GM12801 (cell line): Measurements from ENCODE around the gene RGS14.

Experiments used
- CTCF ChIP-seq: IDR thresholded peaks from one replicate; pipeline ENCODE4 v1.5.1; 2011; ENCODE audit warnings: control low read depth; ENCODE audit not compliant: insufficient read length; ENCODE audit errors: extremely low read depth

Gene RGS14

GRCh38 chr5:177311723-177312648, 45.7 kb upstream of the RGS14 start, which contains the start of gene MXD3:
Gene MXD3 (minus strand): TSS chr5:177311898. CDS start chr5:177311830, 68 bp downstream.
- no peak for TF ChIP-seq CTCF

GRCh38 chr5:177312649-177313181, 45.0 kb upstream of the RGS14 start:
- TF ChIP-seq CTCF, result no peak

DNA sequence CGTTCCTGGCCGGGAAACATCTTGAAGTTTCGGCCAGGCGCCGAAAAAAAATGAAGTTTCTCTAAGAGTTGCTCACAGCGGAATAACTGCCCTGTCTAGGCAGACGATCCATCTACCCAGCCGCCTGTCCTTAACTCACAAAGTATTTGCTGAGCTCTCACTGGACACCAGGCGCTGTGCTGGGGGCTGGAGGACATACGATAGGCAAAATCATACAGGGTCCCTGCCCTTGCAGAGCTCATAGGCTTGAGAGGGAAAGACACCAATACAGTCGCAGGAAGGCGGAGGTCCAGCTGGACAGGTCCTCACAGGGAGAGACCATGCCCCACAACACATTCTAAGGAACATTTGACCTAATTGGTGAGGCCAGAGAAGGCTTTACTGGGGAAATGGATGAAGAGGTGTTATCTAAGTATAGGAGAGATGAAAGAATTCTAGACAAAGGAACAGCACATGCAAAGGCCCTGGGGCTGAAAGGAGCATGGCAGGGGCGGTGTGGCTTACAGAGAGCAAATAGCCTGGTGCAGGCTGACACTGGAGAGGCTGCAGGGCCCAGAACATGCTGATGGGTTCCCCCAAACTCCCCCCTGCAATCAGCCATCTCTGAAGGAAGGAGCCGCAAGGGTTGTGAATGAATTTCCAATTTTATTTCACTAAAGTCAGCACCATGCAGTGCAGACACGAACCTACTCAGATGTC, 44.0 kb upstream of the RGS14 start:
- TF ChIP-seq CTCF, result no peak

DNA sequence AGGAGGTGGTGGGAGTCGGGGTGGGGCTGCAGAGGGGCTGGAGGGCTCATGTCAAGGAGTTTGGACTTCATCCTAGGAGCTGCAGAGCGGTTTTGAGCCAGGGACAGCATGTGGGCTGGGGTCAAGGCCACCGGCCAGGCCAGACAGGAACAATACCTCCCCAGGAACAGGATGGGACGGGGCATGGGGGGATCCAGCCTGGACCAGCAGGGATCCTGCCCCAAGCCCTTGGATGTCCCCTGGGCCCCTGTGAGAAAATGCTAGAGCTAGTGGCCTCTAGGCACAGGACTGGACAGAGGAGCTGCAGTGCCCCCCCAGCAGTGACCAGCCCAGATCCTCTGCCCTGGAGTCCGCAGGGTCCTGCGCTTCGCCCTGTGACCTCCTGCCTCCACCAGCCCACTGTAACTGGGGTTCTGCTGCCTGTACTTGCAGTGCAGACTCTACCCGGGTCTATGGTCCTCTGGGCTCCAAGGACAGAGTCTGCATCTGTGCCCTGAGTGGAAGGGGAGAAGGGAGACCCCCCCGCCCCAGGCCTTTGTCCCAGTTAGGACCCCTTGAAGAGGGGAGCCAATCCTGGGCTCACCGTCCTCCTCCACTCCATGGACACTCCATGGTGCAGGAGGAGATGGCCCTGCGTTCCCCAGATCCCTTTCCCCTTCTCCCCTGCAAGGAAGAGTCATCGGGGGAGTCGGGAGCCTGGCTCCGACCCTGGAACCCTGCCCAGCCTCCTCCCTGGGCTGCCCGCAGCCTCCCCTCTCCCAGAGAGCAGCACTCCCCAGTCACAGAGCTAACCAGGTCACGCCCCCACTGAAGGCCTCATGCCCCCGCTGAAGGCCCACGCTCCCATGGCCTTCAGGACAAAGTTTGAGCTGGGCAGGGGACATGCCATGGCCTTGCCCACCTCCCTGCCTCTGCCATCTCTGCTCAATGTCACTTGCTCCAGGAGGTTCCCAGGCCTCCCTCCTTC, 43.1 kb upstream of the RGS14 start:
- TF ChIP-seq CTCF, result no peak

DNA sequence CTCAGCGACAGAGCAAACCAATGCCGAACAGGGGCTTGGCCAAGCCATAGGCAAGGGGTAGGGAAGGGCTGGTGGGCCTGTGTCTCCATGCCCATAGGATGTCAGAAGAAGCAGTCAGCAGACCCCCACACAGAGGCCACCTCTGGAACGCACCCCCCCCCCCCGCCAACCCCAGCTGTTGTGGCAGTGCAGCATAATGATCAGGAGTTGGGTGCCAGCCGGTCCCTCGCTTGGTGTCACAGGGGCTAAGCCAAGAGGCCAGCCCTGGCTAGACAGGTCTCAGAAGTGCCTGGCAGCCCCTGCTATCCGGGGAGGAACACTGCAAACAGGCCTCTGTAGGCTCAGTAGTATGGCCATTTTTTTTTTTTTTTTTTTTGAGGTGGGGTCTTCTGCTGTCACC, 42.3 kb upstream of the RGS14 start:
- TF ChIP-seq CTCF, result no peak

GRCh38 chr5:177316005-177316404, 41.7 kb upstream of the RGS14 start:
- TF ChIP-seq CTCF, result no peak
